HEK293 (cell line): ENCODE measurements around the gene RABAC1.

ENCODE experiments used
- CTCF ChIA-PET: fragments of 350-600 bp; formaldehyde crosslinking; extraction: SDS; loops from one replicate; lab custom pipeline; 2021; ENCODE audit warnings: antibody characterized with exemption; lab: Yijun Ruan, JAX
- POLR2A ChIA-PET: fragments of 300-600 bp; formaldehyde crosslinking; extraction: SDS; loops from one replicate; lab custom pipeline; 2020; ENCODE audit warnings: antibody characterized with exemption, inconsistent platforms; lab: Yijun Ruan, JAX
- H3K27ac ChIP-seq: fragments of 200-500 bp; sonication (Bioruptor generic); 2 replicates; pipeline ENCODE4 v1.5.1; 2014; ENCODE audit warnings: low read depth, low read length, control low read depth, inconsistent platforms; ENCODE audit errors: extremely low read depth
- H3K36me3 ChIP-seq, 2 experiments: fragments of 200-500 bp in 1 of 2; sonication (Bioruptor generic) in 1 of 2; 1 replicate in 1 of 2; 2 replicates in 1 of 2; pipeline ENCODE4 v1.5.1; 2014 to 2017; ENCODE audit warnings: inconsistent platforms in 2 of 2, low read length in 2 of 2; ENCODE audit not compliant: control insufficient read depth in 2 of 2, insufficient read depth in 1 of 2
- H3K4me1 ChIP-seq: fragments of 200-500 bp; sonication (Bioruptor generic); 2 replicates; pipeline ENCODE4 v1.5.1; 2014; ENCODE audit warnings: mild to moderate bottlenecking, low read length, inconsistent platforms; ENCODE audit not compliant: control insufficient read depth, insufficient read depth
- H3K4me3 ChIP-seq: 2 replicates; pipeline ENCODE4 v1.5.1; 2011; ENCODE audit warnings: low read depth, mild to moderate bottlenecking, control low read depth, low read length, moderate library complexity
- H3K9me3 ChIP-seq: fragments of 200-500 bp; sonication (Bioruptor generic); 2 replicates; pipeline ENCODE4 v1.5.1; 2014; ENCODE audit warnings: low read depth, low read length, inconsistent platforms; ENCODE audit not compliant: control insufficient read depth, insufficient read depth
- EGR2 ChIP-seq: fragments of 450-650 bp; formaldehyde crosslinking; IDR thresholded peaks from 2 replicates; pipeline ENCODE4 v1.5.1; 2016; ENCODE audit warnings: low read depth, missing biosample characterization, missing genetic modification characterization
- KLF1 ChIP-seq: fragments of 450-650 bp; formaldehyde crosslinking; IDR thresholded peaks from 2 replicates; pipeline ENCODE4 v1.5.1; 2016; ENCODE audit warnings: missing biosample characterization, missing genetic modification characterization
- PRDM1 ChIP-seq: fragments of 450-650 bp; formaldehyde crosslinking; IDR thresholded peaks from 2 replicates; pipeline ENCODE4; 2016; ENCODE audit warnings: missing biosample characterization, missing genetic modification characterization
- PRDM10 ChIP-seq: fragments of 450-650 bp; formaldehyde crosslinking; IDR thresholded peaks from 2 replicates; pipeline ENCODE4 v1.5.1; 2016; ENCODE audit warnings: missing biosample characterization, missing genetic modification characterization
- PRDM2 ChIP-seq: fragments of 450-650 bp; formaldehyde crosslinking; IDR thresholded peaks from 2 replicates; pipeline ENCODE4 v1.5.1; 2016; ENCODE audit warnings: missing biosample characterization, missing genetic modification characterization, borderline replicate concordance
- SP7 ChIP-seq: fragments of 450-650 bp; formaldehyde crosslinking; IDR thresholded peaks from 2 replicates; pipeline ENCODE4 v1.5.1; 2016; ENCODE audit warnings: missing biosample characterization, missing genetic modification characterization
- ZBTB20 ChIP-seq: fragments of 450-650 bp; formaldehyde crosslinking; IDR thresholded peaks from 2 replicates; pipeline ENCODE4 v1.5.1; 2016; ENCODE audit warnings: missing biosample characterization, missing genetic modification characterization
- ZBTB49 ChIP-seq: fragments of 450-650 bp; formaldehyde crosslinking; IDR thresholded peaks from 2 replicates; pipeline ENCODE4 v1.5.1; 2016; ENCODE audit warnings: missing biosample characterization, missing genetic modification characterization, low read depth
- ZBTB7A ChIP-seq: fragments of 450-650 bp; formaldehyde crosslinking; IDR thresholded peaks from 2 replicates; pipeline ENCODE4 v1.5.1; 2016; ENCODE audit warnings: low read depth, missing biosample characterization, missing genetic modification characterization
- ZFHX2 ChIP-seq: fragments of 450-650 bp; formaldehyde crosslinking; conservative IDR thresholded peaks from 2 replicates; pipeline ENCODE4 v1.5.1; 2016; ENCODE audit warnings: missing biosample characterization, missing genetic modification characterization
- ZFP41 ChIP-seq: fragments of 450-650 bp; formaldehyde crosslinking; IDR thresholded peaks from 2 replicates; pipeline ENCODE4 v1.5.1; 2016; ENCODE audit warnings: missing biosample characterization, missing genetic modification characterization, borderline replicate concordance
- ZNF140 ChIP-seq: fragments of 450-650 bp; formaldehyde crosslinking; IDR thresholded peaks from 2 replicates; pipeline ENCODE4 v1.5.1; 2016; ENCODE audit warnings: missing biosample characterization, missing genetic modification characterization
- ZNF2 ChIP-seq: fragments of 450-650 bp; formaldehyde crosslinking; IDR thresholded peaks from 2 replicates; pipeline ENCODE4 v1.5.1; 2016; ENCODE audit warnings: missing biosample characterization, missing genetic modification characterization
- ZNF221 ChIP-seq: fragments of 450-650 bp; formaldehyde crosslinking; IDR thresholded peaks from 2 replicates; pipeline ENCODE4 v1.5.1; 2017; ENCODE audit warnings: missing biosample characterization, missing genetic modification characterization, borderline replicate concordance
- ZNF280D ChIP-seq: fragments of 450-650 bp; formaldehyde crosslinking; IDR thresholded peaks from 2 replicates; pipeline ENCODE4 v1.5.1; 2016; ENCODE audit warnings: missing biosample characterization, missing genetic modification characterization
- ZNF302 ChIP-seq: fragments of 450-650 bp; formaldehyde crosslinking; IDR thresholded peaks from 2 replicates; pipeline ENCODE4 v1.5.1; 2016; ENCODE audit warnings: missing biosample characterization, missing genetic modification characterization, low read depth
- ZNF354C ChIP-seq: fragments of 450-650 bp; formaldehyde crosslinking; IDR thresholded peaks from 2 replicates; pipeline ENCODE4 v1.5.1; 2016; ENCODE audit warnings: missing biosample characterization, missing genetic modification characterization, low read depth, borderline replicate concordance
- ZNF488 ChIP-seq: fragments of 450-650 bp; formaldehyde crosslinking; IDR thresholded peaks from 2 replicates; pipeline ENCODE4 v1.5.1; 2016; ENCODE audit warnings: missing biosample characterization, missing genetic modification characterization
- ZNF560 ChIP-seq: fragments of 450-650 bp; formaldehyde crosslinking; IDR thresholded peaks from 2 replicates; pipeline ENCODE4 v1.5.1; 2017; ENCODE audit warnings: missing biosample characterization, missing genetic modification characterization, borderline replicate concordance
- ZNF621 ChIP-seq: fragments of 450-650 bp; formaldehyde crosslinking; IDR thresholded peaks from 2 replicates; pipeline ENCODE4 v1.5.1; 2017; ENCODE audit warnings: missing biosample characterization, missing genetic modification characterization
- ZNF792 ChIP-seq: fragments of 450-650 bp; formaldehyde crosslinking; IDR thresholded peaks from 2 replicates; pipeline ENCODE4 v1.5.1; 2016; ENCODE audit warnings: missing biosample characterization, missing genetic modification characterization

Gene RABAC1

GRCh38 chr19:41923045-41923788, 35.9 kb downstream of the RABAC1 start (continued):
- peak; percentile 90 for TF ChIP-seq ZFHX2 (tag by site-specific recombination)
- TF ChIP-seq SP7 (tag by site-specific recombination), result peak; percentile 21; the same call in 1 of the 2 replicates
- TF ChIP-seq ZNF140, result no peak
- TF ChIP-seq ZBTB7A, result no peak
- 0 out of 2 replicates have a peak, but pooled peaks have one; percentile 13 for TF ChIP-seq KLF1 (tag by site-specific recombination)
- TF ChIP-seq ZNF792, result 0 out of 2 replicates have a peak, but pooled peaks have one; percentile 11
- no peak for TF ChIP-seq PRDM2
- peak; percentile 30; the same call in 1 of the 2 replicates for TF ChIP-seq ZNF280D (tag by site-specific recombination)
- TF ChIP-seq PRDM1 (tag by site-specific recombination), result peak; percentile 98
- peak; percentile 89 for TF ChIP-seq EGR2
- no peak for TF ChIP-seq ZFP41 (tag by site-specific recombination)
- TF ChIP-seq ZNF560 (tag by site-specific recombination), result no peak
- TF ChIP-seq ZNF2 (tag by site-specific recombination), result no peak
- TF ChIP-seq ZNF488 (tag by site-specific recombination), result no peak

- CTCF ChIA-PET, result no interaction called here
- Histone ChIP-seq H3K4me1 (no peaks in the 10 kb centered on the region), H3K9me3 (no peaks in the 10 kb centered on the region), H3K4me3 (no peak overlapping the region), H3K36me3 (no peaks in the 10 kb centered on the region), H3K27ac (no peak overlapping the region)
- POLR2A ChIA-PET, result interaction anchor here (0.6 to 0.7 kb wide), 2 partner anchors 18 to 28 kb away, joined by 3 to 4 read pairs; no protein-coding TSS in a partner anchor
- TF ChIP-seq ZNF221 (tag by site-specific recombination) (no peak), ZNF302 (tag by site-specific recombination) (no peak), PRDM10 (tag by site-specific recombination) (no peak), ZNF354C (no peak), ZBTB20 (tag by site-specific recombination) (no peak), ZBTB49 (tag by site-specific recombination) (no peak), ZNF621 (tag by site-specific recombination) (no peak)
Measured at GRCh38 chr19:41922585-41922984, 36.5 kb downstream of the RABAC1 start.
